Uterus (tissue), 2 donors: Measurements from ENCODE around the gene RRAS2.

Experiments used
- POLR2A ChIP-seq, 2 donors: fragments of 450-650 bp; IDR thresholded peaks; one replicate each; pipeline ENCODE4 v1.6.1; 2016; ENCODE audit warnings: antibody characterized with exemption in 2 of 2, mild to moderate bottlenecking in 1 of 2, moderate library complexity in 1 of 2
- TF ChIP-seq, protein P1 (sequence below), 4 experiments: fragments of 200-600 bp in 2 of 4; fragments of 450-650 bp in 2 of 4; sonication (generic) in 2 of 4; IDR thresholded peaks; one replicate each; pipeline ENCODE4 v1.5.1; 2016 to 2019; ENCODE audit warnings: antibody characterized with exemption in 4 of 4, mild to moderate bottlenecking in 2 of 4, moderate library complexity in 1 of 4

DNA sequence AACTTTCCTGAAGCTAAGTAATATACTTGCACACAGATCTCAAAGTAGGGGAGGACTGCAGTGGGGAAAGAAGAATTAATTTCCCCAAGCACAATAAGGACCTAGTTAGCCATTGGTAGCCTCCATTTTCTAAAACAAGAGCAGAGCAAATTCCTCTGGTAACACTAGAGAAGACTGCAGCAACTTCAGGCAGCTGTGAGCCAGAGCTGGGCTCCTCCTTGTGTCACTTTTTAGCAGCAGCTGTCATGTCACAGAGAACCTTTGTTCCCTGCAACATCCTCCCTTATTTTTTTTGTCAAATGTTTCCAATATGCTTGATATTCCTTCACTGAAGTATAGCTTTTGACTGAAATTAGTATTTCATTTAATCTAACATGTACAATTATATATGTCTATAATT, 54.4 kb downstream of the RRAS2 start:
- TF ChIP-seq, protein P1, sequence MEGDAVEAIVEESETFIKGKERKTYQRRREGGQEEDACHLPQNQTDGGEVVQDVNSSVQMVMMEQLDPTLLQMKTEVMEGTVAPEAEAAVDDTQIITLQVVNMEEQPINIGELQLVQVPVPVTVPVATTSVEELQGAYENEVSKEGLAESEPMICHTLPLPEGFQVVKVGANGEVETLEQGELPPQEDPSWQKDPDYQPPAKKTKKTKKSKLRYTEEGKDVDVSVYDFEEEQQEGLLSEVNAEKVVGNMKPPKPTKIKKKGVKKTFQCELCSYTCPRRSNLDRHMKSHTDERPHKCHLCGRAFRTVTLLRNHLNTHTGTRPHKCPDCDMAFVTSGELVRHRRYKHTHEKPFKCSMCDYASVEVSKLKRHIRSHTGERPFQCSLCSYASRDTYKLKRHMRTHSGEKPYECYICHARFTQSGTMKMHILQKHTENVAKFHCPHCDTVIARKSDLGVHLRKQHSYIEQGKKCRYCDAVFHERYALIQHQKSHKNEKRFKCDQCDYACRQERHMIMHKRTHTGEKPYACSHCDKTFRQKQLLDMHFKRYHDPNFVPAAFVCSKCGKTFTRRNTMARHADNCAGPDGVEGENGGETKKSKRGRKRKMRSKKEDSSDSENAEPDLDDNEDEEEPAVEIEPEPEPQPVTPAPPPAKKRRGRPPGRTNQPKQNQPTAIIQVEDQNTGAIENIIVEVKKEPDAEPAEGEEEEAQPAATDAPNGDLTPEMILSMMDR (IDR thresholded peaks at IDR 0.05) = no peak
- no peak for TF ChIP-seq POLR2A (IDR thresholded peaks at IDR 0.05)
